Neural progenitor cell (in vitro differentiated cells): Measurements from ENCODE around the gene SMARCB1.

ENCODE experiments used
- CTCF ChIP-seq: fragments of 200-600 bp; sonication (generic); IDR thresholded peaks from 2 replicates; pipeline ENCODE4 v1.5.1; 2017; ENCODE audit warnings: antibody characterized with exemption, mild to moderate bottlenecking
- EZH2 ChIP-seq: fragments of 200-600 bp; sonication (generic); IDR thresholded peaks from 2 replicates; pipeline ENCODE4 v1.6.1; 2017; ENCODE audit warnings: antibody characterized with exemption, mild to moderate bottlenecking, moderate library complexity
- EZH2phosphoT487 ChIP-seq: fragments of 200-600 bp; sonication (generic); IDR thresholded peaks from 2 replicates; pipeline ENCODE4 v1.6.1; 2017; ENCODE audit warnings: antibody characterized with exemption

DNA sequence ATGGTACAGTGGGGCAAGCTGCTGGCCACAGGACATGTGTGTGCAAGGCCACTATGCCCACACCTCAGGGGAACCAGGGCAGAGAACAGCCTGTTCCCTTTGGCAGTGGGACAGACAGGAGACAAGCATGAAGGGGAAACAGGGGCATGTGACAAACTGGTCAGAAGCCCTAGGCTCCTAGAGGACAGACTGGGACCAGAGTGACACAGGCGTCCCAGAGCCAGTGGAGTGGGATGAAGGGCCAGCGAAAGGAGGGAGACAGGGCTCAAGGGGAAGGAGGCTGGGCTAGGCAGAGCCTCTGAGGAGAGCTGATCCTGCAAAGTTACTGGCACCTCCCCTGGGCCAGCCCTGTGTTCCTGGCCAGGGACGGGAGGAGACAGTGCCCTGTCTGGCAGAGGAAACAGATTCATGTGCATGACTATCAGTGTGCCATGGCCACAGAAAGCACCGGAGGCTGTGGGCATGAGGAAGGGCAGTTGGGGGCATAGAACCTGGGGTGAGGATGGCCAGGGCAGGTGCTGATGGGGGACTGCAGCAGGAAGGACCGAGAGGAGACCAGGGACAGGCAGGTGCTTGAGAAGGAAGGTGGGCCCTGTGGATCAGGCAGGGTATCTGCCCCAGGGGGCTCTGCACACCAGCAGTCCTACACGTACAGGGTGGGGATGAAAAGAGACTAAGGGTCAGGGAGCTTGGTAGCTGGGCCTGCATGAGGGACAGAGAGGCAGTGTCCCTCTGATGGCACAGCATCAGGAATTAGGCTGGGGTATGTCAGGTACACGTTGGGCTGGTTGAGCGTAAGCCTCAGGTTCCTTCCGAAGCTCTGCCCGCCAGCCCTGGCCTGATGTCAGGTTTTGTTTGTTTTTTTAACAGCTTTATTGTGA, 42.3 kb downstream of the SMARCB1 start:
- no peak for TF ChIP-seq EZH2
- no peak for TF ChIP-seq CTCF
- no peak for TF ChIP-seq EZH2phosphoT487
